HL-60/S4 (cell line): ENCODE results near the gene ARRB2.
"Not testable (repeated sequence)": the region's sequence is repeated elsewhere in the genome, so short reads cannot be mapped to it uniquely, and the experiment has no call there.

ENCODE experiments used
- in situ Hi-C: fragments of 300-500 bp; cut with MboI; formaldehyde crosslinking; loops from 2 replicates; pipeline ENCODE4 v1.14.3; 2022; ENCODE audit warnings: low sequenced_read_pairs

Gene ARRB2

GRCh38 chr17:4709794-4710692 lies at the start of gene ARRB2:
Gene ARRB2 (plus strand): TSS chr17:4710632. CDS start chr17:4710722, 90 bp downstream.
- in situ Hi-C loops: loop anchor here (10.0 kb wide), 1 partner anchor 175 kb away; no protein-coding TSS in a partner anchor

- in situ Hi-C loops: no loop called here
These were observed 46.7 kb upstream of the ARRB2 start for GRCh38 chr17:4663711-4664110.

- in situ Hi-C loops: no loop called here
These were observed 46.2 kb upstream of the ARRB2 start for GRCh38 chr17:4664230-4664629.

- in situ Hi-C loops: no loop called here
These were observed 45.4 kb upstream of the ARRB2 start for GRCh38 chr17:4665027-4665426.

- in situ Hi-C loops: no loop called here
These were observed 44.1 kb upstream of the ARRB2 start for GRCh38 chr17:4666296-4666695.

- in situ Hi-C loops: no loop called here
These were observed 43.3 kb upstream of the ARRB2 start for GRCh38 chr17:4667166-4667565.

GRCh38 chr17:4672055-4672630 lies 38.3 kb upstream of the ARRB2 start:
- in situ Hi-C loops: no loop called here

GRCh38 chr17:4672751-4673150 lies 37.7 kb upstream of the ARRB2 start:
- in situ Hi-C loops: no loop called here

- in situ Hi-C loops: no loop called here
These were observed 37.3 kb upstream of the ARRB2 start for GRCh38 chr17:4673169-4673568.

GRCh38 chr17:4673986-4674684 lies 36.3 kb upstream of the ARRB2 start:
- in situ Hi-C loops: no loop called here

GRCh38 chr17:4674685-4674998 lies 35.8 kb upstream of the ARRB2 start:
- in situ Hi-C loops: no loop called here

GRCh38 chr17:4675791-4676190 lies 34.6 kb upstream of the ARRB2 start:
- in situ Hi-C loops: no loop called here

GRCh38 chr17:4676791-4677190 lies 33.6 kb upstream of the ARRB2 start:
- in situ Hi-C loops: no loop called here

GRCh38 chr17:4678448-4679026 lies 31.9 kb upstream of the ARRB2 start:
- in situ Hi-C loops: no loop called here

- in situ Hi-C loops: no loop called here
These were observed 30.8 kb upstream of the ARRB2 start for GRCh38 chr17:4679658-4680057.

- in situ Hi-C loops: not testable (repeated sequence)
These were observed 26.7 kb upstream of the ARRB2 start for GRCh38 chr17:4683739-4684138.

GRCh38 chr17:4689872-4690271 lies 20.6 kb upstream of the ARRB2 start:
- in situ Hi-C loops: not testable (repeated sequence)

GRCh38 chr17:4690745-4691144 lies 19.7 kb upstream of the ARRB2 start:
- in situ Hi-C loops: no loop called here

- in situ Hi-C loops: no loop called here
These were observed 18.7 kb upstream of the ARRB2 start for GRCh38 chr17:4691686-4692085.

- in situ Hi-C loops: no loop called here
These were observed 17.0 kb upstream of the ARRB2 start for GRCh38 chr17:4693416-4693815.

GRCh38 chr17:4696437-4696805 lies 14.0 kb upstream of the ARRB2 start:
- in situ Hi-C loops: no loop called here
